Effector memory CD8-positive, alpha-beta T cell (primary cell): ENCODE measurements around the gene FUCA2.
A peak's percentile ranks its signal among the peaks of the same experiment; 100 is the strongest.

Experiments used
- ATAC-seq: fragments of 150-1000 bp; cut with Tn5 transposase; replicated peaks from 2 replicates; pipeline ENCODE4 v1.10.0; 2021; ENCODE audit warnings: mild to moderate bottlenecking, moderate library complexity
- DNase-seq, 3 experiments: peaks; one replicate each; pipeline ENCODE4 v3.0.0; 2021
- H3K27ac Mint-ChIP-seq, 2 donors: one replicate each; pipeline ENCODE4 v1.8.0; 2022; ENCODE audit warnings: mild to moderate bottlenecking in 2 of 2, mixed read lengths in 2 of 2, moderate library complexity in 2 of 2
- H3K27me3 Mint-ChIP-seq, 2 donors: one replicate each; pipeline ENCODE4 v1.8.0; 2022; ENCODE audit warnings: mixed read lengths in 2 of 2
- H3K36me3 Mint-ChIP-seq: one replicate; pipeline ENCODE4 v1.8.0; 2022; ENCODE audit warnings: mild to moderate bottlenecking, moderate library complexity, mixed read lengths; ENCODE audit not compliant: insufficient read depth
- H3K4me1 Mint-ChIP-seq, 2 donors: one replicate each; pipeline ENCODE4 v1.8.0; 2022; ENCODE audit warnings: low read depth in 2 of 2, mixed read lengths in 2 of 2
- H3K4me3 Mint-ChIP-seq, 2 donors: one replicate each; pipeline ENCODE4 v1.8.0; 2022; ENCODE audit warnings: mild to moderate bottlenecking in 2 of 2, mixed read lengths in 2 of 2, moderate library complexity in 2 of 2
- H3K9me3 Mint-ChIP-seq, 2 donors: one replicate each; pipeline ENCODE4 v1.8.0; 2022; ENCODE audit warnings: mixed read lengths in 2 of 2
- total RNA-seq, 9 experiments: gene quantifications; one replicate each; lab custom pipeline; 2026; lab: John Stamatoyannopoulos, UW

FUCA2 gene
- total RNA-seq: 6.7 to 19.0 (median 8.6) reads per million in 9 experiments

- H3K4me1 Mint-ChIP-seq: peaks cover 20 to 27% of the 10 kb centered on the region in 2 donors
- H3K27ac Mint-ChIP-seq: peak within 1 kb of the TSS; percentile 96
- H3K36me3 Mint-ChIP-seq: peaks cover 19% of the 10 kb centered on the region
- H3K4me3 Mint-ChIP-seq: peak within 1 kb of the TSS; percentile 95 to 97
- peak; percentile 80 for ATAC-seq
- H3K9me3 Mint-ChIP-seq: no peaks in the 10 kb centered on the region
- H3K27me3 Mint-ChIP-seq: no peaks in the 10 kb centered on the region
- peak; percentile 53 to 59 (median 59) for DNase-seq
Observed at GRCh38 chr6:143510991-143511891, at the start of gene FUCA2. Gene FUCA2 (minus strand): TSS chr6:143511720. CDS start chr6:143511634, 86 bp downstream.

- Mint-ChIP-seq H3K27me3 (no peaks in the 10 kb centered on the region), H3K27ac (peak overlapping the region; percentile 7 to 65), H3K36me3 (peaks cover 11% of the 10 kb centered on the region), H3K4me3 (peak overlapping the region; percentile 27 to 34), H3K4me1 (peaks cover 51 to 58% of the 10 kb centered on the region in 2 donors), H3K9me3 (no peaks in the 10 kb centered on the region)
- ATAC-seq (peak; percentile 52), DNase-seq (no peak)
Observed at GRCh38 chr6:143561105-143561704, 49.7 kb upstream of the FUCA2 start.

DNA sequence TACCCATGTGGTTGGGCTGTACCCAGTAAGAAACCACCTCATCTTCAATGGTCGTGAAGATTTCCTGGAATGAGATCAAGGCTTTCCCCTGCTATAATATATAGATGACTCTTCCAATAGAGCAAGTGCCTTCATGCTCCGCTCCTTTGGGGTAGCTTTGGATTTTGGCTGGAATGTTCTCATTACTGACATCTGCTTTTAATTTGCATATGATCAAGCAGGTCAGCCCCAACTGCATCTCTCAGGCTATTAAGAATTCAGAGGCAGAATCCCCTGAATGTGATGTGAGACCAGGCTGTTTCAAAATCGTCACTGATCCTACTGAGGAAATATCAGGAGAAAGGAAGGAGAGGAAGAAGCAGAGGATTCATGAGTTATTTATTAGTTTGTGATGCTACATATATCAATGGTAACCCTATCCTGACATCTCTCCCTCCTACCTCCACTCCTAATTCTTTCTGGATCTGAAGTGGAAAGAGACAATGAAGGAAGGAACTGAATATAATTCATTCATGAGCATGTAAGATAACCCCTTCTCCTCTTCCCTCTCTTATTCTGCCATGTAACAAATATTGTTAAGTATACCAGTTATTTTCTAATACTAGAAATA, 47.6 kb upstream of the FUCA2 start:
- peaks cover 10% of the 10 kb centered on the region for H3K36me3 Mint-ChIP-seq
- H3K4me3 Mint-ChIP-seq: no peak overlapping the region
- peaks cover 61 to 66% of the 10 kb centered on the region in 2 donors for H3K4me1 Mint-ChIP-seq
- no peaks in the 10 kb centered on the region for H3K9me3 Mint-ChIP-seq
- no peaks in the 10 kb centered on the region for H3K27me3 Mint-ChIP-seq
- no peak for ATAC-seq
- no peak for DNase-seq
- H3K27ac Mint-ChIP-seq: peak overlapping the region in 1 of 2 donors; percentile 42

- peak overlapping the region; percentile 29 to 62 for H3K27ac Mint-ChIP-seq
- H3K4me1 Mint-ChIP-seq: peaks cover 66 to 75% of the 10 kb centered on the region in 2 donors
- H3K36me3 Mint-ChIP-seq: peaks cover 4% of the 10 kb centered on the region
- peak overlapping the region; percentile 71 to 73 for H3K4me3 Mint-ChIP-seq
- ATAC-seq (peak; percentile 60), DNase-seq (no peak)
- H3K9me3 Mint-ChIP-seq: no peaks in the 10 kb centered on the region
- H3K27me3 Mint-ChIP-seq: no peaks in the 10 kb centered on the region
Observed at GRCh38 chr6:143556529-143556928, 45.0 kb upstream of the FUCA2 start.

GRCh38 chr6:143555582-143555981, 44.1 kb upstream of the FUCA2 start:
- peak overlapping the region; percentile 46 to 62 for H3K27ac Mint-ChIP-seq
- H3K4me1 Mint-ChIP-seq: peaks cover 64 to 71% of the 10 kb centered on the region in 2 donors
- H3K4me3 Mint-ChIP-seq: peak overlapping the region; percentile 71 to 73
- ATAC-seq: peak; percentile 70
- peaks cover 8% of the 10 kb centered on the region for H3K36me3 Mint-ChIP-seq
- H3K27me3 Mint-ChIP-seq: no peaks in the 10 kb centered on the region
- no peaks in the 10 kb centered on the region for H3K9me3 Mint-ChIP-seq
- DNase-seq: no peak

- Mint-ChIP-seq H3K4me3 (peak overlapping the region; percentile 71 to 73), H3K27ac (peak overlapping the region; percentile 46 to 62), H3K36me3 (peaks cover 8% of the 10 kb centered on the region), H3K27me3 (no peaks in the 10 kb centered on the region), H3K4me1 (peaks cover 63 to 72% of the 10 kb centered on the region in 2 donors), H3K9me3 (no peaks in the 10 kb centered on the region)
- ATAC-seq (peak; percentile 63), DNase-seq (no peak)
Observed at GRCh38 chr6:143555071-143555492, 43.6 kb upstream of the FUCA2 start.

- Mint-ChIP-seq H3K4me1 (peaks cover 71 to 76% of the 10 kb centered on the region in 2 donors), H3K4me3 (peak overlapping the region; percentile 71 to 73), H3K27ac (peak overlapping the region; percentile 46 to 62), H3K27me3 (no peaks in the 10 kb centered on the region), H3K9me3 (no peaks in the 10 kb centered on the region), H3K36me3 (peaks cover 8% of the 10 kb centered on the region)
- no peak for DNase-seq
- no peak for ATAC-seq
Observed at GRCh38 chr6:143553337-143553736, 41.8 kb upstream of the FUCA2 start.

- no peaks in the 10 kb centered on the region for H3K9me3 Mint-ChIP-seq
- no peaks in the 10 kb centered on the region for H3K27me3 Mint-ChIP-seq
- H3K4me1 Mint-ChIP-seq: peaks cover 60 to 74% of the 10 kb centered on the region in 2 donors
- peak overlapping the region; percentile 22 to 33 for H3K27ac Mint-ChIP-seq
- H3K36me3 Mint-ChIP-seq: peaks cover 4% of the 10 kb centered on the region
- H3K4me3 Mint-ChIP-seq: peak overlapping the region in 1 of 2 donors; percentile 35
- ATAC-seq (no peak), DNase-seq (no peak)
Observed at GRCh38 chr6:143549949-143550268, 38.4 kb upstream of the FUCA2 start.

- H3K9me3 Mint-ChIP-seq: no peaks in the 10 kb centered on the region
- peaks cover 4% of the 10 kb centered on the region for H3K36me3 Mint-ChIP-seq
- ATAC-seq (no peak), DNase-seq (no peak)
- H3K4me1 Mint-ChIP-seq: peaks cover 61 to 72% of the 10 kb centered on the region in 2 donors
- H3K27ac Mint-ChIP-seq: peak overlapping the region; percentile 24 to 33
- peak overlapping the region in 1 of 2 donors; percentile 35 for H3K4me3 Mint-ChIP-seq
- no peaks in the 10 kb centered on the region for H3K27me3 Mint-ChIP-seq
Observed at GRCh38 chr6:143549221-143549948, 37.9 kb upstream of the FUCA2 start.

GRCh38 chr6:143546599-143546998, 35.1 kb upstream of the FUCA2 start:
- Mint-ChIP-seq H3K27ac (peak overlapping the region in 1 of 2 donors; percentile 81), H3K4me3 (peak overlapping the region in 1 of 2 donors; percentile 67), H3K27me3 (no peaks in the 10 kb centered on the region), H3K4me1 (peaks cover 66 to 75% of the 10 kb centered on the region in 2 donors), H3K9me3 (no peaks in the 10 kb centered on the region), H3K36me3 (peaks cover 4% of the 10 kb centered on the region)
- ATAC-seq: no peak
- no peak for DNase-seq

GRCh38 chr6:143545976-143546547, 34.5 kb upstream of the FUCA2 start:
- peak overlapping the region; percentile 81 to 92 for H3K27ac Mint-ChIP-seq
- H3K36me3 Mint-ChIP-seq: peaks cover 4% of the 10 kb centered on the region
- DNase-seq (no peak), ATAC-seq (peak; percentile 37)
- H3K9me3 Mint-ChIP-seq: no peaks in the 10 kb centered on the region
- H3K4me1 Mint-ChIP-seq: peaks cover 64 to 81% of the 10 kb centered on the region in 2 donors
- no peaks in the 10 kb centered on the region for H3K27me3 Mint-ChIP-seq
- peak overlapping the region; percentile 59 to 67 for H3K4me3 Mint-ChIP-seq

- DNase-seq (no peak), ATAC-seq (peak; percentile 27)
- Mint-ChIP-seq H3K9me3 (no peaks in the 10 kb centered on the region), H3K27ac (peak overlapping the region; percentile 81 to 92), H3K27me3 (no peaks in the 10 kb centered on the region), H3K4me3 (peak overlapping the region; percentile 59 to 67), H3K4me1 (peaks cover 63 to 77% of the 10 kb centered on the region in 2 donors), H3K36me3 (no peaks in the 10 kb centered on the region)
Observed at GRCh38 chr6:143545165-143545564, 33.6 kb upstream of the FUCA2 start.
